BE2C (cell line): Measurements from ENCODE around the gene GPX3.

Experiments
- DNase-seq: peaks from one replicate; pipeline ENCODE4 v3.0.0-alpha.2; 2020
- H3K27me3 ChIP-seq: fragments of 250-450 bp; sonication (Bioruptor Pico); 2 replicates; pipeline ENCODE4 v1.5.1; 2020; ENCODE audit warnings: mild to moderate bottlenecking
- H3K36me3 ChIP-seq: fragments of 250-450 bp; sonication (Bioruptor Pico); 2 replicates; pipeline ENCODE4 v1.5.1; 2020; ENCODE audit warnings: mild to moderate bottlenecking
- H3K4me1 ChIP-seq: fragments of 250-450 bp; sonication (Bioruptor Pico); 2 replicates; pipeline ENCODE4 v1.5.1; 2020
- H3K4me3 ChIP-seq: 2 replicates; pipeline ENCODE4 v1.5.1; 2011; ENCODE audit warnings: low read depth, low read length
- H3K9me3 ChIP-seq: fragments of 250-450 bp; sonication (Bioruptor Pico); 2 replicates; pipeline ENCODE4 v1.5.1; 2020
- CTCF ChIP-seq: IDR thresholded peaks from 2 replicates; pipeline ENCODE4 v1.5.1; 2012; ENCODE audit warnings: mild to moderate bottlenecking, low read depth, low read length

GPX3 gene

DNA sequence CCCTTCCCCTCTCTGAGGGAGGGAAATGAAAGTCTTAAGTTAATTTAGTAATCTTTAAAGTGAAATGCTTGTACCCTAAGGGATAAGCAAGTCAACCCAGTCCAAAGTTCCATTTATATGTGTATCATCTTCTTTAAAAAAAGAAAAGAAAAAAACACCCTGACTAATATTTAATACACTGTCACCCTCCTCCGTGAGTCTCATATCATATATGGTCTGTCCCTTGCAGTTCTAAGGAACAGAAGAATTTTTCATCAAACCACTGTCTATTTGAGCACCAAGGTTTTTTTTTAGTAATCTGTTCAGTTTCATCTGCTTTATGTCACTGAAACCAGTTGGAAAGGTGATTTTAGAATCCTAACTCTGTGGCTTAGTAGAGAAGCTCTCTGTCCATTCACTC lies 45.2 kb downstream of the GPX3 start:
- H3K4me3 ChIP-seq: no peak overlapping the region
- H3K36me3 ChIP-seq: peaks cover 15% of the 10 kb centered on the region
- H3K9me3 ChIP-seq: no peaks in the 10 kb centered on the region
- H3K4me1 ChIP-seq: no peaks in the 10 kb centered on the region
- no peak for DNase-seq
- no peaks in the 10 kb centered on the region for H3K27me3 ChIP-seq
- TF ChIP-seq CTCF: no peak

- no peaks in the 10 kb centered on the region for H3K9me3 ChIP-seq
- TF ChIP-seq CTCF: no peak
- no peak overlapping the region for H3K4me3 ChIP-seq
- H3K36me3 ChIP-seq: peaks cover 14% of the 10 kb centered on the region
- no peaks in the 10 kb centered on the region for H3K4me1 ChIP-seq
- DNase-seq: no peak
- H3K27me3 ChIP-seq: no peaks in the 10 kb centered on the region
Observed at GRCh38 chr5:151066920-151067319, 46.5 kb downstream of the GPX3 start.

GRCh38 chr5:151067632-151068432 lies 47.4 kb downstream of the GPX3 start:
- Histone ChIP-seq H3K9me3 (no peaks in the 10 kb centered on the region), H3K4me3 (no peak overlapping the region), H3K27me3 (no peaks in the 10 kb centered on the region), H3K4me1 (no peaks in the 10 kb centered on the region), H3K36me3 (peaks cover 7% of the 10 kb centered on the region)
- DNase-seq: no peak
- no peak for TF ChIP-seq CTCF

GRCh38 chr5:151068433-151069197 lies 48.2 kb downstream of the GPX3 start:
- Histone ChIP-seq H3K4me1 (no peaks in the 10 kb centered on the region), H3K9me3 (no peaks in the 10 kb centered on the region; the same call in 1 of the 2 replicates), H3K36me3 (no peaks in the 10 kb centered on the region), H3K4me3 (no peak overlapping the region), H3K27me3 (no peaks in the 10 kb centered on the region)
- no peak for DNase-seq
- no peak for TF ChIP-seq CTCF

GRCh38 chr5:151070449-151070848 lies 50.1 kb downstream of the GPX3 start:
- H3K36me3 ChIP-seq: no peaks in the 10 kb centered on the region
- no peaks in the 10 kb centered on the region for H3K27me3 ChIP-seq
- H3K4me3 ChIP-seq: no peak overlapping the region
- no peaks in the 10 kb centered on the region; the same call in 1 of the 2 replicates for H3K9me3 ChIP-seq
- DNase-seq: no peak
- no peak for TF ChIP-seq CTCF
- no peaks in the 10 kb centered on the region for H3K4me1 ChIP-seq

DNA sequence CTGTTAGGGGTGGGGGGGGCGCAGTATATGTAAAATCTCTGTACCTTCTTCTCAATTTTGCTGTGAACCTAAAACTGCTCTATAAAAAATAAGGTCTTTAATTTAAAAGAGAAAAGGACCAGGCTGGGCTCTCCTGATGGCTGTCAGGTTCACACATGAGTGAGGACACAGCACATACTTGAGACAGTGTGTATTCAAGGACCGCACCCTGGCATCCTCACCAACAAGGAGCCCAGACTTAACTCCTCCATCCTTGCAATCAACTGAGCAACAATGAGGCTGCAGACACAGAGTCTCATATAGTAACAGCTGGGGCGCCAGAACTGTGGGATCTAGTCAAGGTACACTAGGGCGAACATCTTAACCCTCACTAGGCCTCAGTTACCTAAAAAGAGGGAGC lies 50.6 kb downstream of the GPX3 start:
- H3K9me3 ChIP-seq: no peaks in the 10 kb centered on the region; the same call in 1 of the 2 replicates
- no peak for TF ChIP-seq CTCF
- no peak for DNase-seq
- no peaks in the 10 kb centered on the region for H3K27me3 ChIP-seq
- no peaks in the 10 kb centered on the region for H3K36me3 ChIP-seq
- no peak overlapping the region for H3K4me3 ChIP-seq
- H3K4me1 ChIP-seq: no peaks in the 10 kb centered on the region
